Endometrial microvascular endothelial cells (primary cell): Measurements from ENCODE around the gene IL2RG. TPM values are rescaled to one million over a fixed set of nuclear protein-coding genes. Genes with fewer than 3 reads are reported as not detected.

Experiments used
- in situ Hi-C: cut with HindIII; loops from 2 replicates; pipeline ENCODE4 v1.10.0; 2017; ENCODE audit warnings: low sequenced_read_pairs, low pct_unique_long_range_greater_than_20kb; ENCODE audit errors: inconsistent ontology term
- total RNA-seq: library from RNA; depleted of rRNA; stranded (reverse); fragments of >200 nt; gene quantifications from one replicate; pipeline ENCODE4 v1.2.3, GENCODE V29; 2015; ENCODE audit errors: inconsistent ontology term

The IL2RG gene
- total RNA-seq: 4.5 TPM

GRCh38 chrX:71111141-71111843 is at the start of gene IL2RG:
Gene IL2RG (minus strand): TSS chrX:71111577. CDS start chrX:71111539, 38 bp downstream.
- in situ Hi-C loops: no loop called here

GRCh38 chrX:71160475-71160874 is 49.1 kb upstream of the IL2RG start:
- in situ Hi-C loops: no loop called here

GRCh38 chrX:71159335-71159734 is 48.0 kb upstream of the IL2RG start:
- in situ Hi-C loops: no loop called here

GRCh38 chrX:71158603-71159002 is 47.2 kb upstream of the IL2RG start:
- in situ Hi-C loops: no loop called here

GRCh38 chrX:71154641-71155040 is 43.3 kb upstream of the IL2RG start:
- in situ Hi-C loops: no loop called here

- in situ Hi-C loops: no loop called here
Measured at GRCh38 chrX:71154196-71154595, 42.8 kb upstream of the IL2RG start.

GRCh38 chrX:71151366-71151765 is 40.0 kb upstream of the IL2RG start:
- in situ Hi-C loops: no loop called here

- in situ Hi-C loops: no loop called here
Measured at GRCh38 chrX:71148278-71148663, 36.9 kb upstream of the IL2RG start.

- in situ Hi-C loops: no loop called here
Measured at GRCh38 chrX:71147496-71148277, 36.3 kb upstream of the IL2RG start.

- in situ Hi-C loops: no loop called here
Measured at GRCh38 chrX:71144651-71145050, 33.3 kb upstream of the IL2RG start, which contains the start of gene NLGN3. Gene NLGN3 (plus strand): TSS chrX:71144841. CDS start chrX:71147750, 2,909 bp downstream.

GRCh38 chrX:71143508-71143907 is 32.1 kb upstream of the IL2RG start:
- in situ Hi-C loops: no loop called here

- in situ Hi-C loops: no loop called here
Measured at GRCh38 chrX:71140440-71140839, 29.1 kb upstream of the IL2RG start.

- in situ Hi-C loops: no loop called here
Measured at GRCh38 chrX:71131510-71131909, 20.1 kb upstream of the IL2RG start.

GRCh38 chrX:71128915-71129765 is 17.8 kb upstream of the IL2RG start:
- in situ Hi-C loops: no loop called here

GRCh38 chrX:71128166-71128833 is 16.9 kb upstream of the IL2RG start:
- in situ Hi-C loops: no loop called here

GRCh38 chrX:71118985-71119535 is 7.7 kb upstream of the IL2RG start:
- in situ Hi-C loops: no loop called here

GRCh38 chrX:71118032-71118984 is 6.9 kb upstream of the IL2RG start, which contains the start of gene MED12:
Gene MED12 (plus strand): TSS chrX:71118596. CDS start chrX:71118755, 159 bp downstream.
- in situ Hi-C loops: no loop called here
